Measurements from ENCODE around the gene HTRA1. TPM values are rescaled to one million over a fixed set of nuclear protein-coding genes. Genes with fewer than 3 reads are reported as not detected.

Gene HTRA1
- total RNA-seq, 1 donor from 2014 or later = 17.0 TPM

DNA sequence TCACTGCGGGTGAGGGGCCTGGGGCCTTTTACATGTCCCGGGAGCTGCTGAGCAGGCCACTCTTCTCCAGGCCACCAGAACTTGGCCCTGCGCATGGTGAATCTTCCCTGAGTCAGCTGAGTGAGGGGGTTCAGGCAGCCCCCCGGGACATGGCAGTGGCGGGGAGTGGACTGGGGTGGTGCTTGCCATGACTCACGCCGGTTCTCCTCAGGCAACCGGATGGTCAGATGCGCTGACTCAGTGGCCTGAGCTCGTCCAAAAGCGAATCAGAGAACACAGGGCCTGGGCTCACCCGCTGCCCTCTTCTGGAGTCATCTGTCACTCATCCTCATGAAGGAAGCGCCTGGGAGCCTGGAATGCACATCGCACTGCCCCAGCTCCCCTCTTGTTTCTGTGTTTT is 33.5 kb downstream of the HTRA1 start:
- Histone ChIP-seq H3F3A (ENCODE audit: low read depth) (no peaks in the 10 kb centered on the region), H3K27me3 (no peaks in the 10 kb centered on the region), H2AFZ (replicated peaks) (no peak overlapping the region), H4K20me1 (ENCODE audit: low read depth) (no peaks in the 10 kb centered on the region), H3K9me3 (ENCODE audit: low read depth) (no peaks in the 10 kb centered on the region), H3K4me2 (no peak overlapping the region), H3K36me3 (no peaks in the 10 kb centered on the region), H3K4me3 (no peak overlapping the region), H3K79me2 (ENCODE audit: low read depth) (no peaks in the 10 kb centered on the region), H3K4me1 (peaks cover 10% of the 10 kb centered on the region), H3K9ac (no peak overlapping the region), H3K27ac (no peak overlapping the region)
- Mint-ChIP-seq H3K9me3 (no peaks in the 10 kb centered on the region), H3K4me1 (peaks cover 33% of the 10 kb centered on the region), H3K27me3 (ENCODE audit: insufficient read depth, low read depth) (peaks cover 8% of the 10 kb centered on the region), H3K4me3 (no peak overlapping the region), H3K27ac (no peak overlapping the region), H3K36me3 (no peaks in the 10 kb centered on the region)
- no peak for TF ChIP-seq EZH2phosphoT487 (IDR thresholded peaks at IDR 0.05)
- TF ChIP-seq, protein P1, sequence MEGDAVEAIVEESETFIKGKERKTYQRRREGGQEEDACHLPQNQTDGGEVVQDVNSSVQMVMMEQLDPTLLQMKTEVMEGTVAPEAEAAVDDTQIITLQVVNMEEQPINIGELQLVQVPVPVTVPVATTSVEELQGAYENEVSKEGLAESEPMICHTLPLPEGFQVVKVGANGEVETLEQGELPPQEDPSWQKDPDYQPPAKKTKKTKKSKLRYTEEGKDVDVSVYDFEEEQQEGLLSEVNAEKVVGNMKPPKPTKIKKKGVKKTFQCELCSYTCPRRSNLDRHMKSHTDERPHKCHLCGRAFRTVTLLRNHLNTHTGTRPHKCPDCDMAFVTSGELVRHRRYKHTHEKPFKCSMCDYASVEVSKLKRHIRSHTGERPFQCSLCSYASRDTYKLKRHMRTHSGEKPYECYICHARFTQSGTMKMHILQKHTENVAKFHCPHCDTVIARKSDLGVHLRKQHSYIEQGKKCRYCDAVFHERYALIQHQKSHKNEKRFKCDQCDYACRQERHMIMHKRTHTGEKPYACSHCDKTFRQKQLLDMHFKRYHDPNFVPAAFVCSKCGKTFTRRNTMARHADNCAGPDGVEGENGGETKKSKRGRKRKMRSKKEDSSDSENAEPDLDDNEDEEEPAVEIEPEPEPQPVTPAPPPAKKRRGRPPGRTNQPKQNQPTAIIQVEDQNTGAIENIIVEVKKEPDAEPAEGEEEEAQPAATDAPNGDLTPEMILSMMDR (IDR thresholded peaks at IDR 0.05) = no peak
- TF ChIP-seq EZH2 (IDR thresholded peaks at IDR 0.05) = no peak
- DNase-seq (ENCODE audit: low spot score) = no peak

DNA sequence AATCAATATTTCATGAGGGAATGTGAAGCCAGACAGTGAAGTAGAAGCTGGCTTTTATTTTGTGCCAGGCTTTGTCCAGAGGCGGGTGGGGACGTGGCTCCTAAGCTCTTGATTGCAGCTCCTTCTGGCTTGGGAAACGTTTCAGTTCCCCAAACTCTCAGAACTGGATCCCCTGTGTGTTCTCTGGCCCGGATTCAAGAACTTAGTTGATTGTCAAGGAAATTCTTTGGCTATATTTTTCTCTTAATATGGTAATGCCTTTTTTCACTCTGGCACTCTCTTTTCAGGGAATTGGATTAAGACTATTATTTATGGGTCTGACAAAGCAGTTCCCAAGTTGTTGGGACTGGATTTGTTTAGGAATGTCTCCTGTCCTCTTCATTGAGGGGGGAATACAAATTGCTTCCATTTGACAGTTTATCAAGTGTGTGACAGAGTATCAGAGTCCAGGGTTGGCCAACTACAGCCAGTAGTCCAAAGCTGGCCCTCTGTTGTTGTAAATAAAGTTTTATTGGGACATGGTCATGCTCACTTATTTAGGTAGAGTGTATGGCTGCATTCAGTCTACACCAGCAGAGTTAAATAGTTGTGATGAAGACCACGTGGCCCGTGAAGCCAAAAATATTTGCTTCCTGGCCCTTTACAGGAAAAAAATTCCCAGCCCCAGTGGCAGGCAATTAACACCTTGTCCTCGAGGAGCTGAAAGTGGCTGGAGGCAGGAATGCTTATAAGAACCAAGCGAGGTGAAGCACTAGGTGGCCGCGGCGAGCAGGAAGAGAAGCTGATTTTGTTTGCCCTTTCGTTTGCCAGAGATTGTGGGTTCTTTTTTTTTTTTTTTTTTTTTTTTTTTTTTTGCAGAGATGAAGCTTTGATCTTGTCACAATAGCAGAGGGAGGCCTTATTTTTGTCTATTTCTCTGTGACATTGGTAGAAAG is 34.3 kb downstream of the HTRA1 start:
- no peaks in the 10 kb centered on the region for H3F3A ChIP-seq (ENCODE audit: low read depth)
- H3K9ac ChIP-seq = no peak overlapping the region
- no peak for TF ChIP-seq EZH2phosphoT487 (IDR thresholded peaks at IDR 0.05)
- peaks cover 8% of the 10 kb centered on the region for H3K27me3 Mint-ChIP-seq (ENCODE audit: insufficient read depth, low read depth)
- H3K4me3 Mint-ChIP-seq = no peak overlapping the region
- H3K27ac ChIP-seq = no peak overlapping the region
- H3K27ac Mint-ChIP-seq = no peak overlapping the region
- no peaks in the 10 kb centered on the region for H3K9me3 ChIP-seq (ENCODE audit: low read depth)
- H3K4me3 ChIP-seq = no peak overlapping the region
- no peaks in the 10 kb centered on the region for H3K27me3 ChIP-seq
- H3K36me3 ChIP-seq = no peaks in the 10 kb centered on the region
- no peaks in the 10 kb centered on the region for H3K79me2 ChIP-seq (ENCODE audit: low read depth)
- peaks cover 10% of the 10 kb centered on the region for H3K4me1 ChIP-seq
- no peak overlapping the region for H2AFZ ChIP-seq (replicated peaks)
- no peaks in the 10 kb centered on the region for H4K20me1 ChIP-seq (ENCODE audit: low read depth)
- H3K4me2 ChIP-seq = no peak overlapping the region
- H3K36me3 Mint-ChIP-seq = no peaks in the 10 kb centered on the region
- peaks cover 32% of the 10 kb centered on the region for H3K4me1 Mint-ChIP-seq
- DNase-seq (ENCODE audit: low spot score) = no peak
- H3K9me3 Mint-ChIP-seq = no peaks in the 10 kb centered on the region

DNA sequence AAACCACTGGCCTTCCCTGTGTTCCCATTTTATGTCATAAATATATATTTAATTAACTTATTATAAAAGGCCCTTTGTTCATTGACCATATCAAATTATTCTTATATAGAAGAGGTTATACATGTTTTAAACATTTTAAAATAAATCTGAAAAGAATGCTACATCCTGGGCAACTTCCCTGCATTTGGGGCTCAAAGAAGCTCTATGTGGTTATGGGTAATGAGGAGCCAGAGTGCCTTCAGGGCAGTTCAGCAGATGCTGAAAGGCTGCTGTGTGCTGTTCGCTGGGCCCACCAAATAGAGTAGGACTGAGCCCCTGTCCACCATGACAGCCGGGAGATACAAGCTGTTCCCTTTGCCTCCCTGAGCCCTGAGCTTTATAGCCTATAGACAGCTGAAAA is 35.9 kb downstream of the HTRA1 start:
- no peak for DNase-seq (ENCODE audit: low spot score)
- no peaks in the 10 kb centered on the region for H3K9me3 ChIP-seq (ENCODE audit: low read depth)
- no peak overlapping the region for H3K9ac ChIP-seq
- no peak overlapping the region for H3K4me3 Mint-ChIP-seq
- H2AFZ ChIP-seq (replicated peaks) = no peak overlapping the region
- H3K4me1 Mint-ChIP-seq = peaks cover 19% of the 10 kb centered on the region
- no peaks in the 10 kb centered on the region for H3K79me2 ChIP-seq (ENCODE audit: low read depth)
- no peaks in the 10 kb centered on the region for H3F3A ChIP-seq (ENCODE audit: low read depth)
- H3K4me2 ChIP-seq = no peak overlapping the region
- no peaks in the 10 kb centered on the region for H3K36me3 Mint-ChIP-seq
- no peaks in the 10 kb centered on the region for H3K27me3 ChIP-seq
- H3K4me3 ChIP-seq = no peak overlapping the region
- H3K27me3 Mint-ChIP-seq (ENCODE audit: insufficient read depth, low read depth) = peaks cover 8% of the 10 kb centered on the region
- TF ChIP-seq EZH2phosphoT487 (IDR thresholded peaks at IDR 0.05) = no peak
- TF ChIP-seq EZH2 (IDR thresholded peaks at IDR 0.05) = no peak
- TF ChIP-seq, protein P1 (IDR thresholded peaks at IDR 0.05) = no peak
- no peaks in the 10 kb centered on the region for H4K20me1 ChIP-seq (ENCODE audit: low read depth)
- no peaks in the 10 kb centered on the region for H3K9me3 Mint-ChIP-seq
- no peak overlapping the region for H3K27ac Mint-ChIP-seq
- H3K36me3 ChIP-seq = no peaks in the 10 kb centered on the region
- H3K4me1 ChIP-seq = no peaks in the 10 kb centered on the region
- H3K27ac ChIP-seq = no peak overlapping the region

DNA sequence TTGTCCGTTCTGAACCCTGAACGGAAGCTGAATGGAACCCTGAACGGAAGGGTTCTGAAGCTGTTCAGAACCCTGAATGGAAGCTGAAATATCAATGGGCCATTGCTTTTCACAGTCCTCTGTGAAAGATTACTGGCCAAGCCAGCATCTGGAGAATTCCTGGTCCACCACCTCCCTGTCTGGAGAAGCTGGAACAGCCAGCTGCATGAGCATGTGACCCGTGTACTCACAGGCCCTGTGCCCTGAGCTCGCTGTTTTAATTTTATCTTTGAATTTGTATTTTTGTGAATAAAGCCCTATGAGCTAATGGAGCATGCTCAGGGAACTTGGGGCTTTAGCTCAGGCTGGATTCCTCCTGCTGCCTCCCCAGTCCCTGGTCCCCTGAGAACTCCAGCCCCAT is 37.2 kb downstream of the HTRA1 start:
- H3K27ac Mint-ChIP-seq = no peak overlapping the region
- TF ChIP-seq EZH2 (IDR thresholded peaks at IDR 0.05) (no peak), EZH2phosphoT487 (IDR thresholded peaks at IDR 0.05) (no peak)
- TF ChIP-seq, protein P1 (IDR thresholded peaks at IDR 0.05) = no peak
- no peaks in the 10 kb centered on the region for H3K36me3 ChIP-seq
- H3K27me3 ChIP-seq = no peaks in the 10 kb centered on the region
- no peak overlapping the region for H3K4me3 ChIP-seq
- H3K9me3 Mint-ChIP-seq = no peaks in the 10 kb centered on the region
- DNase-seq (ENCODE audit: low spot score) = no peak
- no peak overlapping the region for H3K4me3 Mint-ChIP-seq
- H3K27me3 Mint-ChIP-seq (ENCODE audit: insufficient read depth, low read depth) = peaks cover 10% of the 10 kb centered on the region
- H4K20me1 ChIP-seq (ENCODE audit: low read depth) = no peaks in the 10 kb centered on the region
- no peaks in the 10 kb centered on the region for H3K4me1 ChIP-seq
- H3K4me2 ChIP-seq = no peak overlapping the region
- H2AFZ ChIP-seq (replicated peaks) = no peak overlapping the region
- no peaks in the 10 kb centered on the region for H3F3A ChIP-seq (ENCODE audit: low read depth)
- H3K27ac ChIP-seq = no peak overlapping the region
- no peaks in the 10 kb centered on the region for H3K79me2 ChIP-seq (ENCODE audit: low read depth)
- H3K9ac ChIP-seq = no peak overlapping the region
- H3K4me1 Mint-ChIP-seq = peaks cover 12% of the 10 kb centered on the region
- H3K9me3 ChIP-seq (ENCODE audit: low read depth) = no peaks in the 10 kb centered on the region
- no peaks in the 10 kb centered on the region for H3K36me3 Mint-ChIP-seq

Measured in neural progenitor cell (in vitro differentiated cells).